Ovary (tissue), 9 donors: ENCODE data around the gene GHRL. TPM values are rescaled to one million over a fixed set of nuclear protein-coding genes. Genes with fewer than 3 reads are reported as not detected.

Experiments
- DNase-seq, 5 donors: peaks; one replicate each; pipeline ENCODE4 v3.0.0-alpha.2; 2019 to 2020
- H3K27ac ChIP-seq, 2 donors: fragments of 200-600 bp; one replicate each; pipeline versions ENCODE4 v1.5.1 to v1.8.0; 2019 to 2022
- H3K27me3 ChIP-seq: fragments of 200-600 bp; one replicate; pipeline ENCODE4 v1.8.0; 2022
- H3K36me3 ChIP-seq: fragments of 200-600 bp; sonication (generic); one replicate; pipeline ENCODE4 v1.5.1; 2019
- H3K4me1 ChIP-seq: one replicate; pipeline ENCODE4 v1.8.1; 2013; ENCODE audit warnings: mild to moderate bottlenecking, moderate library complexity; ENCODE audit not compliant: insufficient read depth
- H3K4me3 ChIP-seq: fragments of 200-600 bp; sonication (generic); one replicate; pipeline ENCODE4 v1.5.1; 2017
- H3K9me3 ChIP-seq, 2 donors: fragments of 200-600 bp in 1 of 2; sonication (generic) in 1 of 2; one replicate each; pipeline versions ENCODE4 v1.5.1 to v1.8.1; 2013 to 2019; ENCODE audit warnings: mild to moderate bottlenecking in 1 of 2, moderate library complexity in 1 of 2
- CTCF ChIP-seq, 3 donors: fragments of 450-650 bp in 2 of 3; fragments of 200-600 bp in 1 of 3; IDR thresholded peaks; one replicate each; pipeline versions ENCODE4 v1.5.1 to v1.8.0; 2016 to 2022; ENCODE audit warnings: antibody characterized with exemption in 3 of 3, mild to moderate bottlenecking in 1 of 3
- EP300 ChIP-seq: sonication (generic); formaldehyde crosslinking; IDR thresholded peaks from one replicate; pipeline ENCODE4 v1.6.1; 2017; ENCODE audit warnings: antibody characterized with exemption
- POLR2A ChIP-seq: fragments of 450-650 bp; IDR thresholded peaks from one replicate; pipeline ENCODE4 v1.6.1; 2017; ENCODE audit warnings: antibody characterized with exemption, mild to moderate bottlenecking, moderate library complexity
- WGBS, 3 donors: extraction: QIAGEN DNeasy Blood & Tissue Kit in 1 of 3; methylation state at CpG; one replicate each; pipeline versions ENCODE4 v1.1.5 to v1.1.7; 2013 to 2017; 5-methylcytosine and 5-hydroxymethylcytosine counted together
- intact Hi-C, 4 donors: fragments of 100-400 bp; cut with DNase I; formaldehyde crosslinking; loops; one replicate each; pipeline versions ENCODE4 v1.11.0 to v1.15.1; 2022 to 2023
- polyA plus RNA-seq, 2 donors: library from polyadenylated mRNA; stranded (reverse); fragments of 200-250 nt in 1 of 2; fragments of 350-450 nt in 1 of 2; fragmentation: Illumina TruSeq in 1 of 2; extraction: RNeasy Lipid Tissue Mini Kit (QIAGEN cat#74804) in 1 of 2; gene quantifications; one replicate each; pipeline ENCODE4 v1.2.3, GENCODE V29; 2013 to 2014
- total RNA-seq, 7 donors: library from RNA; depleted of rRNA in 2 of 7; stranded (reverse); fragments of >200 nt in 2 of 7; fragmentation: NEBNext Ultra II Directional in 3 of 7; extraction: Animal tissue kit (Norgen Biotek cat#: 25700) in 3 of 7; gene quantifications; one replicate each; pipeline versions ENCODE4 v1.1.0 to v1.2.4, GENCODE V29; 2016 to 2023
- donor health status: DM: no; HTN: no; CAD: no; lungs with moderate emphysema.
- donor health status: DM: no; HTN: no; CAD: no.
- donor health status: Bipolar disorder and iron deficiency.
- donor health status: DM: yes; HTN: yes; CAD: no.
- donor health status: DM: no; HTN: no; CAD: no.
- donor health status: DM: yes; HTN: yes; CAD: no.

GHRL gene
- total and polyA plus RNA-seq, 9 donors: 0.23 to 2.4 (median 1.6) TPM

- 80 to 88% (median 87%) methylated on average over 9 of the region's 9 CpGs for WGBS, 3 donors
- Histone ChIP-seq H3K27me3 (no peaks in the 10 kb centered on the region), H3K27ac (no peak overlapping the region), H3K36me3 (no peaks in the 10 kb centered on the region), H3K4me1 (no peaks in the 10 kb centered on the region), H3K4me3 (no peak overlapping the region), H3K9me3 (no peaks in the 10 kb centered on the region)
- no peak for DNase-seq
- TF ChIP-seq EP300 (no peak), POLR2A (no peak), CTCF (IDR thresholded peaks at IDR 0.05) (no peak)
- intact Hi-C loops: no loop called here
Observed at GRCh38 chr3:10289077-10289476, 3.7 kb downstream of the GHRL start.

GRCh38 chr3:10288575-10288960 lies 4.2 kb downstream of the GHRL start:
- DNase-seq: no peak
- 91 to 93% (median 91%) methylated on average over 11 of the region's 11 CpGs for WGBS, 3 donors
- Histone ChIP-seq H3K9me3 (no peaks in the 10 kb centered on the region), H3K27ac (no peak overlapping the region), H3K27me3 (no peaks in the 10 kb centered on the region), H3K4me3 (no peak overlapping the region), H3K36me3 (no peaks in the 10 kb centered on the region), H3K4me1 (no peaks in the 10 kb centered on the region)
- TF ChIP-seq EP300: no peak
- TF ChIP-seq POLR2A: no peak
- no peak for TF ChIP-seq CTCF (IDR thresholded peaks at IDR 0.05)
- intact Hi-C loops: no loop called here

- WGBS, 3 donors: 88 to 94% (median 89%) methylated on average over 12 of the region's 12 CpGs
- no peak overlapping the region for H3K4me3 ChIP-seq
- no peaks in the 10 kb centered on the region for H3K27me3 ChIP-seq
- intact Hi-C loops: no loop called here
- no peaks in the 10 kb centered on the region for H3K36me3 ChIP-seq
- no peaks in the 10 kb centered on the region for H3K4me1 ChIP-seq
- no peak for DNase-seq
- H3K9me3 ChIP-seq: no peaks in the 10 kb centered on the region
- H3K27ac ChIP-seq: no peak overlapping the region
- TF ChIP-seq CTCF (IDR thresholded peaks at IDR 0.05): no peak
- TF ChIP-seq POLR2A: no peak
- no peak for TF ChIP-seq EP300
Observed at GRCh38 chr3:10287936-10288574, 4.7 kb downstream of the GHRL start.

- H3K4me3 ChIP-seq: no peak overlapping the region
- H3K27me3 ChIP-seq: no peaks in the 10 kb centered on the region
- TF ChIP-seq POLR2A (no peak), CTCF (IDR thresholded peaks at IDR 0.05) (no peak), EP300 (no peak)
- intact Hi-C loops: no loop called here
- no peaks in the 10 kb centered on the region for H3K4me1 ChIP-seq
- 74 to 88% (median 82%) methylated on average over 2 of the region's 2 CpGs for WGBS, 3 donors
- H3K36me3 ChIP-seq: no peaks in the 10 kb centered on the region
- no peaks in the 10 kb centered on the region for H3K9me3 ChIP-seq
- DNase-seq: peak in 1 of 5 donors; percentile 56
- H3K27ac ChIP-seq: no peak overlapping the region
Observed at GRCh38 chr3:10286596-10287295, 6.0 kb downstream of the GHRL start.
